ENCODE results near the gene BIK. TPM values are rescaled to one million over a fixed set of nuclear protein-coding genes. Genes with fewer than 3 reads are reported as not detected.

BIK gene
- total RNA-seq, 1 donor from 2014 or later = 1.7 TPM

DNA sequence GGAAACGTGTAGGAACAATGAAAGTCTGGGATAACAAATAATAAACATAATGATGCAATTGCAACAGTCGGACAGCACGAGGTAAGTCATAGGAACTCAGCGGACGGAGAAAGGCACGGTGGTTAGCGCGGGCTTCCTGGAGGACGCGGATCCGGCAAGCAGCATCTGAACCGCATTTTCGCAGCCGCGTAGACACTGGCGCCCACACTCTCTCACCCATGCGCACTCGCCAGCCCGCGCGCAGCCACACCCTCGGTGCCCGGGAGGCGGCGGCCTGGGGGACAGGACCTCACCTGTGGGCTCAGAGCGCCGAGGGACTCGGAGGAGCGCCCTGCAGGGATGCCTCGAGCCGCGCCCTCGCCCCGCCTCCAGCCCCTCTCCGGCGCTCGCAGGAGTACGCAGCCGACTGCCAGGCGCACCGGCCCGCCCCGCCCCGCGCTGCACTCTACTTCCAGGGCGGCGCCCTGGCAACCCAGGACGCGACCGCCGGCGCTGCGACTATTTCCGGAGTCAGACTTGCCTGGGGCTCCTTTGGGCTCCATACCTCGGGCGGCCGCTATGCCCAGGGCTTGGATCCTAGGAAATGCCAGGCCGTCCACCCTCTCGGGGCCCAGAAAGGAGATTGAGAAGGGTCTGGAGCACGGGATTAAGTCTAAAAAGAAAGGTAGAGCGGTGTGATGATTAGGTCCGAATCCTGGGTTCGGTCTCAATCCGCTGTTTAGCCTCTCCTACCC, 21.4 kb upstream of the BIK start, which contains the start of gene TTLL1:
TTLL1 (minus strand) TSS at position 408 of the 734 bp plus-strand sequence. CDS start 13,805 bp downstream, outside the sequence.
- no peak for TF ChIP-seq CTCF (IDR thresholded peaks at IDR 0.05; ENCODE audit: unreplicated experiment)
- Mint-ChIP-seq H3K4me1 (ENCODE audit: low read depth) (no peaks in the 10 kb centered on the region), H3K27me3 (no peaks in the 10 kb centered on the region), H3K36me3 (ENCODE audit: insufficient read depth) (peaks cover 4% of the 10 kb centered on the region), H3K4me3 (ENCODE audit: low read depth) (peak within 1 kb of the TSS; percentile 77), H3K9me3 (ENCODE audit: low read depth) (no peaks in the 10 kb centered on the region), H3K27ac (peak within 1 kb of the TSS; percentile 27)
- DNase-seq (ENCODE audit: low spot score, unreplicated experiment) = peak; percentile 81

DNA sequence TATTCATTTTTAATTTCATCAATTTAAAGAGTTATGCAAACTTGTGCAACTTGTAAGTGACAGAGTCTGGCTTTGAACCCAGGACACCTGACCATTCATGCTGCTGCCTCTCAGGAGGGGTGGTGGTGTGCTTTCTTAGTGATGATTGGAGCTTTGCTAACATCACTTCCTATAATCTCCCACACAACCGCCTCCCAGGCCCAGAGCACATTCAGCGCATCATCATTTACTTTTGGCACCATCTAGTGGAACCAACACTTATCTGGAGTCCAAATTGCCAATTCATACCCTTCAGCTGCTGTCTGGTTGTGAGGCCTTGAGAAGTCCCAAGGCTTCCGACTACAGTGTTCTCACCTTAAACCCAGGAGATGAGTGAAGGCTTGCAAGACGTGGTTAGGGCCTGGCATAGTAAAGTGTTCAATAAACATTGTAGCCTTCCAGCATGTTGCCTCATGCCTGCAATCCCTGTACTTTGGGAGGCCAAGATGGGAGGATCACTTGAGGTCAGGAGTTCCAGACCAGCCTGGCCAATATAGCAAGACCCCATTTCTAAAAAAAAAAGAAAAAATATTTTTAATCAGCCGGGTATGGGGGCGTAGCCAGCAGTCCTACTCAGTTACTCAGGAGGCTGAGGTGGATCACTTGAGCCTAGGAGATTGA, 20.3 kb upstream of the BIK start:
- no peaks in the 10 kb centered on the region for H3K9me3 Mint-ChIP-seq (ENCODE audit: low read depth)
- DNase-seq (ENCODE audit: low spot score, unreplicated experiment) = no peak
- no peaks in the 10 kb centered on the region for H3K27me3 Mint-ChIP-seq
- no peaks in the 10 kb centered on the region for H3K4me1 Mint-ChIP-seq (ENCODE audit: low read depth)
- no peak for TF ChIP-seq CTCF (IDR thresholded peaks at IDR 0.05; ENCODE audit: unreplicated experiment)
- peak overlapping the region; percentile 55 for H3K4me3 Mint-ChIP-seq (ENCODE audit: low read depth)
- no peak overlapping the region for H3K27ac Mint-ChIP-seq
- H3K36me3 Mint-ChIP-seq (ENCODE audit: insufficient read depth) = peaks cover 3% of the 10 kb centered on the region

DNA sequence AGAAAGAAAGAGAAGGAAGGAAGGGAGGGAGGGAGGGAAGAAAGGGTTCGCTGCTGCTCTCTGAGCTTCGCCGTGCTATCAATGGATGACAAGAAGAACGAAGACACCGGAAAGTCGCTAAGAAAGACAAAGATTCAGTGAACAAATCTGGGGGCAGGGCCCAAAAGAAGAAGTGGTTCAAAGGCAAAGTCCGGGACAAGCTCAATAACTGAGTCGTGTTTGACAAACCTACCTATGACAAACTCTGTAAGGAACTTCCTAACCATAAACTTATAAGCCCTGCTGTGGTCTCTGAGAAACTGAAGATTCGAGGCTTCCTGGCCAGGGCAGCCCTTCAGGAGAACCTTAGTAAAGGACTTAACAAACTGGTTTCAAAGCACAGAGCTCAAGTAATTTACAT, 18.5 kb upstream of the BIK start:
- no peaks in the 10 kb centered on the region for H3K4me1 Mint-ChIP-seq (ENCODE audit: low read depth)
- no peak overlapping the region for H3K4me3 Mint-ChIP-seq (ENCODE audit: low read depth)
- peaks cover 7% of the 10 kb centered on the region for H3K9me3 Mint-ChIP-seq (ENCODE audit: low read depth)
- peaks cover 2% of the 10 kb centered on the region for H3K36me3 Mint-ChIP-seq (ENCODE audit: insufficient read depth)
- TF ChIP-seq CTCF (IDR thresholded peaks at IDR 0.05; ENCODE audit: unreplicated experiment) = no peak
- no peaks in the 10 kb centered on the region for H3K27me3 Mint-ChIP-seq
- DNase-seq (ENCODE audit: low spot score, unreplicated experiment) = no peak
- H3K27ac Mint-ChIP-seq = no peak overlapping the region

GRCh38 chr22:43094085-43094484, 16.5 kb upstream of the BIK start:
- Mint-ChIP-seq H3K4me1 (ENCODE audit: low read depth) (no peaks in the 10 kb centered on the region), H3K36me3 (ENCODE audit: insufficient read depth) (peaks cover 2% of the 10 kb centered on the region), H3K27ac (no peak overlapping the region), H3K9me3 (ENCODE audit: low read depth) (peaks cover 7% of the 10 kb centered on the region), H3K4me3 (ENCODE audit: low read depth) (no peak overlapping the region), H3K27me3 (no peaks in the 10 kb centered on the region)
- TF ChIP-seq CTCF (IDR thresholded peaks at IDR 0.05; ENCODE audit: unreplicated experiment) = no peak
- DNase-seq (ENCODE audit: low spot score, unreplicated experiment) = no peak

- Mint-ChIP-seq H3K4me3 (ENCODE audit: low read depth) (no peak overlapping the region), H3K27me3 (no peaks in the 10 kb centered on the region), H3K4me1 (ENCODE audit: low read depth) (no peaks in the 10 kb centered on the region), H3K9me3 (ENCODE audit: low read depth) (peaks cover 7% of the 10 kb centered on the region), H3K36me3 (ENCODE audit: insufficient read depth) (peaks cover 2% of the 10 kb centered on the region), H3K27ac (no peak overlapping the region)
- no peak for DNase-seq (ENCODE audit: low spot score, unreplicated experiment)
- TF ChIP-seq CTCF (IDR thresholded peaks at IDR 0.05; ENCODE audit: unreplicated experiment) = no peak
Measured at GRCh38 chr22:43094551-43094950, 16.0 kb upstream of the BIK start.

Data from progenitor cell of endocrine pancreas (in vitro differentiated cells).